Calu3 (cell line): ENCODE data around the gene XPO6. TPM values are rescaled to one million over a fixed set of nuclear protein-coding genes. Genes with fewer than 3 reads are reported as not detected.
A peak's percentile ranks its signal among the peaks of the same experiment; 100 is the strongest.

ENCODE experiments used
- BruUV-seq: library from RNA; stranded (reverse); fragments of 400-500 nt; replicated peaks from 2 replicates; lab custom pipeline; 2021; lab: Mats Ljungman, UMichigan
- CTCF ChIA-PET: fragments of 300-600 bp; sonication (Branson Sonifier 250); formaldehyde crosslinking; loops from one replicate; lab custom pipeline; 2022; ENCODE audit warnings: antibody characterized with exemption; lab: Charles Lee
- DNase-seq: peaks from one replicate; pipeline ENCODE4 v3.0.0; 2022
- H3K27ac Mint-ChIP-seq: one replicate; pipeline ENCODE4 v1.8.0; 2022; ENCODE audit warnings: mixed read lengths; ENCODE audit not compliant: unreplicated experiment
- H3K27me3 Mint-ChIP-seq: one replicate; pipeline ENCODE4 v1.8.0; 2022; ENCODE audit warnings: mixed read lengths; ENCODE audit not compliant: unreplicated experiment
- H3K36me3 Mint-ChIP-seq: one replicate; pipeline ENCODE4 v1.8.0; 2022; ENCODE audit warnings: mild to moderate bottlenecking, moderate library complexity, mixed read lengths; ENCODE audit not compliant: insufficient read depth, unreplicated experiment
- H3K4me1 Mint-ChIP-seq: one replicate; pipeline ENCODE4 v1.8.0; 2022; ENCODE audit warnings: mild to moderate bottlenecking, low read depth, mixed read lengths; ENCODE audit not compliant: unreplicated experiment
- H3K4me3 Mint-ChIP-seq: one replicate; pipeline ENCODE4 v1.8.0; 2022; ENCODE audit warnings: mild to moderate bottlenecking, low read depth, moderate library complexity, mixed read lengths; ENCODE audit not compliant: unreplicated experiment
- H3K9me3 Mint-ChIP-seq: one replicate; pipeline ENCODE4 v1.8.0; 2022; ENCODE audit warnings: low read depth, mixed read lengths; ENCODE audit not compliant: unreplicated experiment
- intact Hi-C: fragments of 100-400 bp; cut with micrococcal nuclease; formaldehyde crosslinking; loops from one replicate; pipeline ENCODE4 v1.10.0; 2022; ENCODE audit not compliant: unreplicated experiment
- total RNA-seq: library from RNA; stranded (reverse); gene quantifications from 2 replicates; pipeline ENCODE4 v1.2.3, GENCODE V29; 2022
- TF ChIP-seq, protein P1 (sequence below): fragments of 200-600 bp; IDR thresholded peaks from one replicate; pipeline ENCODE4 v1.8.0; 2022; ENCODE audit warnings: antibody characterized with exemption; ENCODE audit not compliant: unreplicated experiment

XPO6 gene
- total RNA-seq, 1 experiment from 2014 or later = 149 TPM

DNA sequence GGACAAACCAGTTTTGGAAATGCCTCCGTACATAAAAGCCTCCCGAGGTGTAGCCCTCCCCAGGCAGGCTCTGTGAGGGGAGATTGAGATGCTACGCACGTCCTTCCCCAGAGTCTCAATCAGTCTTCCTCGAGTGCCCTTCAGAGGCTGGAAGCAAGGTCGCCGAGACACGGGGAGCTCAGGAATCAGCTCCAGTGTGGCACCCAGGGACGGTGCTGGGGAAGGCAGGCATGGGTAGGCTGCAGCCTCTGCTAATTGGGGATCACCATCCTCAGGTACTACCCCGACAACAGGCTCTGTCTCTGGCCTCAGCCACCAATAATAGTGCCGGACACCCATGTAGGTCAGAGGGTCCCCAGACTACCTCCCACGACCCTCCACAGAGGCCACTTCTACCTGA, 120.1 kb downstream of the XPO6 start:
- no TSS peak for BruUV-seq
- DNase-seq = no peak
- Mint-ChIP-seq H3K9me3 (no peaks in the 10 kb centered on the region), H3K4me1 (no peaks in the 10 kb centered on the region), H3K27me3 (no peaks in the 10 kb centered on the region), H3K27ac (no peak overlapping the region), H3K36me3 (peaks cover 5% of the 10 kb centered on the region), H3K4me3 (no peak overlapping the region)
- TF ChIP-seq, protein P1, sequence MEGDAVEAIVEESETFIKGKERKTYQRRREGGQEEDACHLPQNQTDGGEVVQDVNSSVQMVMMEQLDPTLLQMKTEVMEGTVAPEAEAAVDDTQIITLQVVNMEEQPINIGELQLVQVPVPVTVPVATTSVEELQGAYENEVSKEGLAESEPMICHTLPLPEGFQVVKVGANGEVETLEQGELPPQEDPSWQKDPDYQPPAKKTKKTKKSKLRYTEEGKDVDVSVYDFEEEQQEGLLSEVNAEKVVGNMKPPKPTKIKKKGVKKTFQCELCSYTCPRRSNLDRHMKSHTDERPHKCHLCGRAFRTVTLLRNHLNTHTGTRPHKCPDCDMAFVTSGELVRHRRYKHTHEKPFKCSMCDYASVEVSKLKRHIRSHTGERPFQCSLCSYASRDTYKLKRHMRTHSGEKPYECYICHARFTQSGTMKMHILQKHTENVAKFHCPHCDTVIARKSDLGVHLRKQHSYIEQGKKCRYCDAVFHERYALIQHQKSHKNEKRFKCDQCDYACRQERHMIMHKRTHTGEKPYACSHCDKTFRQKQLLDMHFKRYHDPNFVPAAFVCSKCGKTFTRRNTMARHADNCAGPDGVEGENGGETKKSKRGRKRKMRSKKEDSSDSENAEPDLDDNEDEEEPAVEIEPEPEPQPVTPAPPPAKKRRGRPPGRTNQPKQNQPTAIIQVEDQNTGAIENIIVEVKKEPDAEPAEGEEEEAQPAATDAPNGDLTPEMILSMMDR = no peak
- intact Hi-C loops = no loop called here
- CTCF ChIA-PET = no interaction called here

DNA sequence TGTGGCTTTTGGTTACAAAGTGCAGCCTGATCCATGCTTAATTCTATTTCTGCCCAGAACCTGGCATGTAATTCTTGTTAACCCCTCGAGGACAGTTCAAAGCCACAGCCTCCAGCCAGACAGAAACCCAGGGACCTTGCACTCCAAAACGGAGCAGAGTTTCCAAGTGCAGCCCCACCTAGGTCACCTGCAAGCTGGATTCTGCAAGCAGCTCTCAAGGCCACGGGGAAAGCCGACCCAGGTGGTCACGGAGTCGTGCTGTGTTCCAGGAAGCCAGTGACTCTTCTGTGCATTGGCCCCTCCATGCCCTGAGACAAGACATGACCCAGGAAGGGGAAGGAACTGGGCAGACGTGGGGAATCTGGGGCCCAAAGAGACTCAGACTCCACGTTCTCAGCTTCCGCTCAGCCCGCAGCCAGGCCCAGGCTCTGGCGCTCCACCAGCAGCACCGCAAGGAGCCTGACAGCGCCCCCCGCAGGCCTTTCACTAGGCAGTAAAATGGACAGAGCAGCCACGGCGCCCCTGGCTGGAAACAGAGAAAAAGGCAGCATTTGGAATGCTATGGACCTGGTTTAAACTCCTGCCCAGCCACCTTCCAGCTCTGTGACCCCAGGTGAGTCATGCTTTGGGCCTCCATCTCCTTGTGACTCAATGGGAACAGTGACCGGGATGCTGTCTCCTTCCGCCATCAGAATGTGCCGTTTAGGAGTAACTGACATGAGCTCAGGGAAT, 121.0 kb downstream of the XPO6 start:
- Mint-ChIP-seq H3K4me1 (no peaks in the 10 kb centered on the region), H3K36me3 (peaks cover 5% of the 10 kb centered on the region), H3K4me3 (no peak overlapping the region), H3K9me3 (no peaks in the 10 kb centered on the region), H3K27ac (no peak overlapping the region), H3K27me3 (no peaks in the 10 kb centered on the region)
- CTCF ChIA-PET = no interaction called here
- TF ChIP-seq, protein P1 = peak; percentile 10
- no TSS peak for BruUV-seq
- intact Hi-C loops = no loop called here
- no peak for DNase-seq

DNA sequence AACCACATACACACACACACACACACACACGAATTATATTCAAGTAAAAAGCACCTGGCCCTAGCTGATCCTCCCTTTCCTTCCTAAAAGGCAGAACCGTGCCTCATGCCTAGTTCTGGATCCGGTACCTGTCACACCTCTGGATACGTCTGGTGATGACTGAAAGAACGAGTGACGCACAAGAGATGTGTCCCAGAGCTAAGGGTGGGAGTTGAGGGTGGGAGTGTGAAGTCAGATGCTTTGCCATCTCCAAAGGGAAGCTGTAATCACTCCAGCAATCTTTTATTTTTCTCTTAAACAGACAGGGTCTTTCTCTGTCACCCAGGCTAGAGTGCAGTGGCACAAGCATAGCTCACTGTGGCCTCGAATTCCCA, 121.8 kb downstream of the XPO6 start:
- no peaks in the 10 kb centered on the region for H3K27me3 Mint-ChIP-seq
- no peak overlapping the region for H3K4me3 Mint-ChIP-seq
- TF ChIP-seq, protein P1 = no peak
- H3K4me1 Mint-ChIP-seq = no peaks in the 10 kb centered on the region
- no peaks in the 10 kb centered on the region for H3K9me3 Mint-ChIP-seq
- CTCF ChIA-PET = no interaction called here
- no peak for DNase-seq
- peak overlapping the region; percentile 21 for H3K27ac Mint-ChIP-seq
- H3K36me3 Mint-ChIP-seq = peaks cover 5% of the 10 kb centered on the region
- intact Hi-C loops = no loop called here
- BruUV-seq = no TSS peak

DNA sequence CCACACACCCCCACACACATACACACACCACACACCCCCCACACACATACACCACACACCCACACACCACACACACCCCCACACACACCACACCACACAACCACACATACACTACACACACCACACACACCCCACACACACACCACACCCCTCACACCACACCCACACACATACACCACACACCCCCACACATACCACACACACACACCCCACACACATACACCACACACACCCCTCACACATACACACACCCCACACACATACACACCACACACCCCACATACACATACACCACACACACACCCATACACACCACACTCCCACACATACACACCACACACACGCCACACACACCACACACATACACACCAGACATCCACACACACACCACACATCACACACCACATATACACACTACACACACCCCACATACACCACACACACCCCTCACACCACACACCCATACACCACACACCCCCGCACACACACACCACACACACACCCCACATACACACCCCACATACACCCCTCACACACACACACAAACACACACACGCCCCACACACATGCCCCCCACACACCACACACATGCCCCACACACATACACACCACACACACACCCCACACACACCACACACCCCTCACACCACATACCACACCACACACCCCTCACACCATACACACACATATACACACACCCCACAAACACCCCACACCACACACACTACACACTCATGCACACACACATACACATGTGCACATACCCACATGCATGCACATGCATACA, 122.4 kb downstream of the XPO6 start:
- H3K27ac Mint-ChIP-seq = peak overlapping the region; percentile 21

More for the DNA sequence above, 122.4 kb downstream of the XPO6 start:
- no TSS peak for BruUV-seq
- CTCF ChIA-PET = no interaction called here
- H3K4me3 Mint-ChIP-seq = no peak overlapping the region
- no peak for DNase-seq
- H3K4me1 Mint-ChIP-seq = no peaks in the 10 kb centered on the region
- no peaks in the 10 kb centered on the region for H3K27me3 Mint-ChIP-seq
- TF ChIP-seq, protein P1 = no peak
- intact Hi-C loops = no loop called here
- H3K9me3 Mint-ChIP-seq = no peaks in the 10 kb centered on the region
- H3K36me3 Mint-ChIP-seq = peaks cover 5% of the 10 kb centered on the region
